Measurements from ENCODE around the gene PDCD5.
"Not testable (repeated sequence)": the region's sequence is repeated elsewhere in the genome, so short reads cannot be mapped to it uniquely, and the experiment has no call there.

DNA sequence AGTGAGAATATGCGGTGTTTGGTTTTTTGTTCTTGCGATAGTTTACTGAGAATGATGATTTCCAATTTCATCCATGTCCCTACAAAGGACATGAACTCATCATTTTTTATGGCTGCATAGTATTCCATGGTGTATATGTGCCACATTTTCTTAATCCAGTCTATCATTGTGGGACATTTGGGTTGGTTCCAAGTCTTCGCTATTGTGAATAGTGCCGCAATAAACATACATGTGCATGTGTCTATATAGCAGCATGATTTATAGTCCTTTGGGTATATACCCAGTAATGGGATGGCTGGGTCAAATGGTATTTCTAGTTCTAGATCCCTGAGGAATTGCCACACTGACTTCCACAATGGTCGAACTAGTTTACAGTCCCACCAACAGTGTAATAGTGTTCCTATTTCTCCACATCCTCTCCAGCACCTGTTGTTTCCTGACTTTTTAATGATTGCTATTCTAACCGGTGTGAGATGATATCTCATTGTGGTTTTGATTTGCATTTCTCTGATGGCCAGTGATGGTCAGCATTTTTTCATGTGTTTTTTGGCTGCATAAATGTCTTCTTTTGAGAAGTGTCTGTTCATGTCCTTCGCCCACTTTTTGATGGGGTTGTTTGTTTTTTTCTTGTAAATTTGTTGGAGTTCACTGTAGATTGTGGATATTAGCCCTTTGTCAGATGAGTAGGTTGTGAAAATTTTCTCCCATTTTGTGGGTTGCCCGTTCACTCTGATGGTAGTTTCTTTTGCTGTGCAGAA is 6.9 kb downstream of the PDCD5 start:
- TF ChIP-seq, protein P1, sequence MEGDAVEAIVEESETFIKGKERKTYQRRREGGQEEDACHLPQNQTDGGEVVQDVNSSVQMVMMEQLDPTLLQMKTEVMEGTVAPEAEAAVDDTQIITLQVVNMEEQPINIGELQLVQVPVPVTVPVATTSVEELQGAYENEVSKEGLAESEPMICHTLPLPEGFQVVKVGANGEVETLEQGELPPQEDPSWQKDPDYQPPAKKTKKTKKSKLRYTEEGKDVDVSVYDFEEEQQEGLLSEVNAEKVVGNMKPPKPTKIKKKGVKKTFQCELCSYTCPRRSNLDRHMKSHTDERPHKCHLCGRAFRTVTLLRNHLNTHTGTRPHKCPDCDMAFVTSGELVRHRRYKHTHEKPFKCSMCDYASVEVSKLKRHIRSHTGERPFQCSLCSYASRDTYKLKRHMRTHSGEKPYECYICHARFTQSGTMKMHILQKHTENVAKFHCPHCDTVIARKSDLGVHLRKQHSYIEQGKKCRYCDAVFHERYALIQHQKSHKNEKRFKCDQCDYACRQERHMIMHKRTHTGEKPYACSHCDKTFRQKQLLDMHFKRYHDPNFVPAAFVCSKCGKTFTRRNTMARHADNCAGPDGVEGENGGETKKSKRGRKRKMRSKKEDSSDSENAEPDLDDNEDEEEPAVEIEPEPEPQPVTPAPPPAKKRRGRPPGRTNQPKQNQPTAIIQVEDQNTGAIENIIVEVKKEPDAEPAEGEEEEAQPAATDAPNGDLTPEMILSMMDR (conservative IDR thresholded peaks at IDR 0.05 in 1 of 2, IDR thresholded peaks at IDR 0.05 in 1 of 2; ENCODE audit: low read depth in 1 of 2, low read length in 2 of 2): not testable (repeated sequence)
- TF ChIP-seq EZH2 (IDR thresholded peaks at IDR 0.05; ENCODE audit: low read length, missing control alignments): not testable (repeated sequence)
